Neural progenitor cell (in vitro differentiated cells): ENCODE measurements around the gene NTRK1. TPM values are rescaled to one million over a fixed set of nuclear protein-coding genes. Genes with fewer than 3 reads are reported as not detected.

ENCODE experiments used
- DNase-seq: peaks from one replicate; pipeline ENCODE4 v3.0.0-alpha.2; 2016; ENCODE audit warnings: low spot score
- H2AFZ ChIP-seq: fragments of 200-600 bp; sonication (generic); replicated peaks from 2 replicates; pipeline ENCODE4 v1.6.1; 2016; ENCODE audit warnings: antibody characterized with exemption
- H3F3A ChIP-seq: fragments of 200-600 bp; sonication (generic); 2 replicates; pipeline ENCODE4 v1.6.1; 2016; ENCODE audit warnings: antibody characterized with exemption, low read depth
- H3K27ac ChIP-seq: fragments of 200-600 bp; sonication (generic); 2 replicates; pipeline ENCODE4 v1.5.1; 2016; ENCODE audit warnings: mild to moderate bottlenecking
- H3K27me3 ChIP-seq: fragments of 200-600 bp; sonication (generic); 2 replicates; pipeline ENCODE4 v1.6.1; 2016; ENCODE audit warnings: mild to moderate bottlenecking, moderate library complexity
- H3K36me3 ChIP-seq: fragments of 200-600 bp; sonication (generic); 2 replicates; pipeline ENCODE4 v1.5.1; 2016
- H3K4me1 ChIP-seq: fragments of 200-600 bp; sonication (generic); 2 replicates; pipeline ENCODE4 v1.6.1; 2016; ENCODE audit warnings: mixed run types
- H3K4me2 ChIP-seq: fragments of 200-600 bp; sonication (generic); 2 replicates; pipeline ENCODE4 v1.6.1; 2016
- H3K4me3 ChIP-seq: fragments of 200-600 bp; sonication (generic); 2 replicates; pipeline ENCODE4 v1.5.1; 2016
- H3K79me2 ChIP-seq: fragments of 200-600 bp; sonication (generic); 2 replicates; pipeline ENCODE4 v1.6.1; 2016; ENCODE audit warnings: low read depth
- H3K9ac ChIP-seq: fragments of 200-600 bp; sonication (generic); 2 replicates; pipeline ENCODE4 v1.6.1; 2016
- H3K9me3 ChIP-seq: fragments of 200-600 bp; sonication (generic); 2 replicates; pipeline ENCODE4 v1.5.1; 2016; ENCODE audit warnings: low read depth
- H4K20me1 ChIP-seq: fragments of 200-600 bp; sonication (generic); 2 replicates; pipeline ENCODE4 v1.6.1; 2016; ENCODE audit warnings: low read depth
- H3K27ac Mint-ChIP-seq: 3 replicates; pipeline ENCODE4 v1.8.0; 2021; ENCODE audit warnings: mixed read lengths
- H3K27me3 Mint-ChIP-seq: 2 replicates; pipeline ENCODE4 v1.8.0; 2022; ENCODE audit warnings: low read depth, mild to moderate bottlenecking, inconsistent platforms, moderate library complexity, mixed read lengths; ENCODE audit not compliant: insufficient read depth
- H3K36me3 Mint-ChIP-seq: 3 replicates; pipeline ENCODE4 v1.8.0; 2021; ENCODE audit warnings: mixed read lengths
- H3K4me1 Mint-ChIP-seq: 3 replicates; pipeline ENCODE4 v1.8.0; 2021; ENCODE audit warnings: mixed read lengths
- H3K4me3 Mint-ChIP-seq: 3 replicates; pipeline ENCODE4 v1.8.0; 2021; ENCODE audit warnings: mild to moderate bottlenecking, moderate library complexity, mixed read lengths
- H3K9me3 Mint-ChIP-seq: 3 replicates; pipeline ENCODE4 v1.8.0; 2020; ENCODE audit warnings: mixed read lengths
- EZH2 ChIP-seq: fragments of 200-600 bp; sonication (generic); IDR thresholded peaks from 2 replicates; pipeline ENCODE4 v1.6.1; 2017; ENCODE audit warnings: antibody characterized with exemption, mild to moderate bottlenecking, moderate library complexity
- EZH2phosphoT487 ChIP-seq: fragments of 200-600 bp; sonication (generic); IDR thresholded peaks from 2 replicates; pipeline ENCODE4 v1.6.1; 2017; ENCODE audit warnings: antibody characterized with exemption
- total RNA-seq: library from RNA; depleted of rRNA; stranded (reverse); fragments of >200 nt; gene quantifications from 2 replicates; pipeline ENCODE4 v1.2.3, GENCODE V29; 2015; ENCODE audit warnings: low replicate concordance
- TF ChIP-seq, protein P1 (sequence below): fragments of 200-600 bp; sonication (generic); IDR thresholded peaks from 2 replicates; pipeline ENCODE4 v1.5.1; 2017; ENCODE audit warnings: antibody characterized with exemption, mild to moderate bottlenecking

The NTRK1 gene
- total RNA-seq, 1 donor from 2014 or later = not detected

DNA sequence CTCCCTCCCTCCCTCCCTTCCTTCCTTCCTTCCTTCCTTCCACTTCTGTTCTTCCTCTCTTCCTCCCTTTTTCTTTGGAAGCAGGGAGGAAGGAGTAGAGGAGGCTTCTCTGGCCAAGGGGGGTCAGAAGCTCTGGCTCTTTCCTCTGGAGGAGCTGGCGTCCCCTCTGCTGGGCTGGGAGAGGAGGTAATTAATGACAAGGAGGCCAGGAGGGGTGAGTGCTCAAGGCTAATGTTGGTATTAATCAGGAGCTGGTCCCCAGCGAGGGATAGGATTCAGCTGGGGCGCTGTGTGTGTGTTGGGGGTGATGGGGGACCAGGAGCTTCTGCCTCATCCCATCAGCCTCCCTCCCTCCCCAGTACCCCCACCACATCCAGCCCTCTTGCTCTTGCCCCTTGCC, 26.7 kb downstream of the NTRK1 start:
- Histone ChIP-seq H3K27ac (no peak overlapping the region), H3K4me2 (peak overlapping the region; percentile 22), H3K27me3 (peaks cover 41% of the 10 kb centered on the region), H3K4me3 (no peak overlapping the region), H3K4me1 (peaks cover 30% of the 10 kb centered on the region), H3K79me2 (no peaks in the 10 kb centered on the region), H4K20me1 (no peaks in the 10 kb centered on the region), H3K9ac (no peak overlapping the region), H3F3A (peaks cover 6% of the 10 kb centered on the region), H2AFZ (no peak overlapping the region), H3K9me3 (no peaks in the 10 kb centered on the region), H3K36me3 (no peaks in the 10 kb centered on the region)
- peak overlapping the region; percentile 55 for H3K27ac Mint-ChIP-seq
- peaks cover 50% of the 10 kb centered on the region for H3K4me1 Mint-ChIP-seq
- no peaks in the 10 kb centered on the region for H3K36me3 Mint-ChIP-seq
- H3K27me3 Mint-ChIP-seq = peaks cover 32% of the 10 kb centered on the region
- H3K4me3 Mint-ChIP-seq = peak overlapping the region; percentile 34
- DNase-seq = no peak
- TF ChIP-seq EZH2phosphoT487 = no peak
- no peak for TF ChIP-seq EZH2
- TF ChIP-seq, protein P1, sequence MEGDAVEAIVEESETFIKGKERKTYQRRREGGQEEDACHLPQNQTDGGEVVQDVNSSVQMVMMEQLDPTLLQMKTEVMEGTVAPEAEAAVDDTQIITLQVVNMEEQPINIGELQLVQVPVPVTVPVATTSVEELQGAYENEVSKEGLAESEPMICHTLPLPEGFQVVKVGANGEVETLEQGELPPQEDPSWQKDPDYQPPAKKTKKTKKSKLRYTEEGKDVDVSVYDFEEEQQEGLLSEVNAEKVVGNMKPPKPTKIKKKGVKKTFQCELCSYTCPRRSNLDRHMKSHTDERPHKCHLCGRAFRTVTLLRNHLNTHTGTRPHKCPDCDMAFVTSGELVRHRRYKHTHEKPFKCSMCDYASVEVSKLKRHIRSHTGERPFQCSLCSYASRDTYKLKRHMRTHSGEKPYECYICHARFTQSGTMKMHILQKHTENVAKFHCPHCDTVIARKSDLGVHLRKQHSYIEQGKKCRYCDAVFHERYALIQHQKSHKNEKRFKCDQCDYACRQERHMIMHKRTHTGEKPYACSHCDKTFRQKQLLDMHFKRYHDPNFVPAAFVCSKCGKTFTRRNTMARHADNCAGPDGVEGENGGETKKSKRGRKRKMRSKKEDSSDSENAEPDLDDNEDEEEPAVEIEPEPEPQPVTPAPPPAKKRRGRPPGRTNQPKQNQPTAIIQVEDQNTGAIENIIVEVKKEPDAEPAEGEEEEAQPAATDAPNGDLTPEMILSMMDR = no peak
- H3K9me3 Mint-ChIP-seq = no peaks in the 10 kb centered on the region

DNA sequence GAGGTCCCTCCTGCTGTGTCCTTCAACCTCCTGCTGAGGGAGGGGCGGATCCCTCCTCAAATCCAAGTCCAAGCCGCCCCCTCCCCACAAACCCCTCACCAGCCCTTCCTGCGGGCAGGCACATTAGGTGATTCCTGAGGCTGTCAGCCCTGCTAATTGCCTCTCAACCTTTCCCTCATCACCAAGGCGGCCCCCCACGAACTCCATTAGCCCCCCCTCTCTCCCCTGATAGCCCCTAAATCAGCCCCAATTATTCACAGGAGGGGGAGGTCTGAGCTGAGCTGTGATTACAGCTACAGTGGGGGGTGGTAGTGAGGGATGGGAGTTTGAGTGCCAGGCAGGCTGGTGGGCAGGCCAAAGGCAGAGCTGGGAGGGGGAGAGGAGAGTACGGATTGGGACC, 27.1 kb downstream of the NTRK1 start:
- TF ChIP-seq EZH2 (no peak), EZH2phosphoT487 (no peak)
- TF ChIP-seq, protein P1 = no peak
- Histone ChIP-seq H3F3A (peaks cover 6% of the 10 kb centered on the region), H2AFZ (no peak overlapping the region), H3K9me3 (no peaks in the 10 kb centered on the region), H3K4me3 (no peak overlapping the region), H3K36me3 (no peaks in the 10 kb centered on the region), H4K20me1 (no peaks in the 10 kb centered on the region), H3K9ac (no peak overlapping the region), H3K4me1 (peaks cover 30% of the 10 kb centered on the region), H3K27me3 (peaks cover 45% of the 10 kb centered on the region), H3K79me2 (no peaks in the 10 kb centered on the region), H3K27ac (no peak overlapping the region), H3K4me2 (peak overlapping the region; percentile 22)
- H3K4me3 Mint-ChIP-seq = no peak overlapping the region
- H3K27ac Mint-ChIP-seq = no peak overlapping the region
- H3K4me1 Mint-ChIP-seq = peaks cover 50% of the 10 kb centered on the region
- H3K27me3 Mint-ChIP-seq = peaks cover 34% of the 10 kb centered on the region
- H3K9me3 Mint-ChIP-seq = no peaks in the 10 kb centered on the region
- DNase-seq = no peak
- no peaks in the 10 kb centered on the region for H3K36me3 Mint-ChIP-seq

DNA sequence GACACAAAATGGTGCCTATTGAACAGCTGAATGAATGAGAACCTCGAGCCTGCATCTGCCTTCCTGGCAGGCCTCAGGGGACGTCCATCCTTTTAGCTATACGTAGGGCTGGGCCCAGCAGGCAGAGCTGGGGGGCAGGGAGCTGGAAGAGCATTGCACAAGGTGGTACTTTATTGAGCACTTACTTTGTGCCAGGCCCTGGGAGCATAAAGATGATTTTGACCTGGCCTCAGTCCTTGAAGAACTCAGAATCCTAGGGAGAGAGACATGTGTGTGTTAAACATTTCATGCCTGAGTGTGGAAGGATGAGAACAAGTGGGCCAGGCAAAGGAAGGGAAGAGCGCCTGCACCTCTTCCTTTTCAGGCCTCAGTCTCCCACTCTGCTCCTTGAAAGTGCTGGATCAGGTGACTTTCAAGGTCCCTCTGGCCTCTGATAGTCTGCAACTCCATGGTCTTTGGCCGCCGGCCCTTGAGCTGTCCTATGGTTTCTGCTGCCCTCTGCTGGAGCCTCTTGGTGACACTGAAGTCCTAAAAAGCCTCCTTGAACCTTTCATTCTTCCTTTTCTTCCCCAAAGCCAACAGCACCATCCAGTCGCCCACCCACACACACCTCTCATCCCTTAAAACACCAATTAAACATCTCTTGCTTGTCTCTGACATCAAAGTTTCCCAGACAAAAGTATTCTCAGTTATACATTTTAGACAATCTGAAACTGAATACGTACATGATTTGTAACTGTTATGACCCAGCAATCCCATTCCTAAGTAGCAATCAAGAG, 29.3 kb downstream of the NTRK1 start:
- no peak overlapping the region for H3K27ac Mint-ChIP-seq
- peak overlapping the region; percentile 3 for H3K4me3 Mint-ChIP-seq
- Histone ChIP-seq H3K36me3 (no peaks in the 10 kb centered on the region), H2AFZ (no peak overlapping the region), H3K27me3 (peaks cover 68% of the 10 kb centered on the region), H3K27ac (no peak overlapping the region), H3K4me3 (no peak overlapping the region), H3K4me1 (peaks cover 31% of the 10 kb centered on the region), H4K20me1 (peaks cover 6% of the 10 kb centered on the region), H3K4me2 (no peak overlapping the region), H3K9ac (no peak overlapping the region), H3F3A (peaks cover 14% of the 10 kb centered on the region), H3K79me2 (no peaks in the 10 kb centered on the region), H3K9me3 (no peaks in the 10 kb centered on the region)
- TF ChIP-seq EZH2 = no peak
- TF ChIP-seq, protein P1 = peak; percentile 88
- DNase-seq = peak; percentile 89
- H3K4me1 Mint-ChIP-seq = peaks cover 42% of the 10 kb centered on the region
- peaks cover 38% of the 10 kb centered on the region for H3K27me3 Mint-ChIP-seq
- H3K36me3 Mint-ChIP-seq = no peaks in the 10 kb centered on the region
- no peaks in the 10 kb centered on the region for H3K9me3 Mint-ChIP-seq
